PC-9 (cell line): Measurements from ENCODE around the gene APMAP.
"Not testable (repeated sequence)": the region's sequence is repeated elsewhere in the genome, so short reads cannot be mapped to it uniquely, and the experiment has no call there.

ENCODE experiments used
- CTCF ChIP-seq: fragments of 200-600 bp; sonication (generic); conservative IDR thresholded peaks from 2 replicates; pipeline ENCODE4 v1.6.1; 2017; ENCODE audit warnings: mixed run types, antibody characterized with exemption, mild to moderate bottlenecking, moderate library complexity
- EZH2 ChIP-seq: fragments of 200-600 bp; sonication (generic); IDR thresholded peaks from 2 replicates; pipeline ENCODE4 v1.8.0; 2017; ENCODE audit warnings: antibody characterized with exemption, low read depth

- TF ChIP-seq CTCF, EZH2: not testable (repeated sequence)
Observed at GRCh38 chr20:24948396-24948938, 44.1 kb downstream of the APMAP start.
